ENCODE results near the gene AFAP1L1. TPM values are rescaled to one million over a fixed set of nuclear protein-coding genes. Genes with fewer than 3 reads are reported as not detected.

AFAP1L1 gene
- total RNA-seq, 2 donors from 2014 or later: 0.58 to 0.79 TPM

DNA sequence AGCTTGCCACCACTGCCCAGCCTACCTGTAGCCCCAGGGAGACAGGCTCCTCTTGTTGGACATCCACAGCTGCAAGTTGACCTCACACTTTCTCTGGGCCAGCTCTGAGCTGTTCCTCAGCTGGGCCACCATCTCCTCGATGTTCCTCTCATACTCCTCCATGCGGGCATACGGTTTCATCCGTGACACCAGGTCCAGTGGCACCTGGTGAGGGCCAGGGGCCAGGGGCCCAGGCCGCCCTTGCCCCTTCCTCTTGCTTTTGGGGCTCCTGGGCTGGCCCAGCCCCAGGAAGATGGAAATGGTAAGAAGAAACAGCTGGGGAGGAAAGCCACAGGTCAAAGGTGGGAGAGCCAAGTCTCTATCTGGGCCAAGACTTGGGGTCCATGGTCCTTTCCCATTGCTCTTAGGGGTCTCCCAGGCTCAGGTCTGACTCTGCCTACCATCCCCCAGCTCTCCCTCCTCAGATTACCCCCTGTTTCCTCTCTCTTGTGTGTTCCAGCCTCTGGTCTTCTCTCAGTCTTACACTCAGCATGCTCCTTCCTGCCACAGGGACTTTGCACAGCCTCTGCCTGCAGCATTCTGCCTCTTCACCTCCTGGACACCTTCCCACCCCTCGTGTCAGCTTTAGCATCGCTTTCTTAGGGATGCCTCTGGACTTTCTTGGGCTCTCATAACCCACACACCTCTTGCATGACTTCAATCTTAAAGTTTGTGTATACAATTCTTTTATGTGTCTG lies 105.2 kb downstream of the AFAP1L1 start:
- DNase-seq: no peak
- TF ChIP-seq, protein P1, sequence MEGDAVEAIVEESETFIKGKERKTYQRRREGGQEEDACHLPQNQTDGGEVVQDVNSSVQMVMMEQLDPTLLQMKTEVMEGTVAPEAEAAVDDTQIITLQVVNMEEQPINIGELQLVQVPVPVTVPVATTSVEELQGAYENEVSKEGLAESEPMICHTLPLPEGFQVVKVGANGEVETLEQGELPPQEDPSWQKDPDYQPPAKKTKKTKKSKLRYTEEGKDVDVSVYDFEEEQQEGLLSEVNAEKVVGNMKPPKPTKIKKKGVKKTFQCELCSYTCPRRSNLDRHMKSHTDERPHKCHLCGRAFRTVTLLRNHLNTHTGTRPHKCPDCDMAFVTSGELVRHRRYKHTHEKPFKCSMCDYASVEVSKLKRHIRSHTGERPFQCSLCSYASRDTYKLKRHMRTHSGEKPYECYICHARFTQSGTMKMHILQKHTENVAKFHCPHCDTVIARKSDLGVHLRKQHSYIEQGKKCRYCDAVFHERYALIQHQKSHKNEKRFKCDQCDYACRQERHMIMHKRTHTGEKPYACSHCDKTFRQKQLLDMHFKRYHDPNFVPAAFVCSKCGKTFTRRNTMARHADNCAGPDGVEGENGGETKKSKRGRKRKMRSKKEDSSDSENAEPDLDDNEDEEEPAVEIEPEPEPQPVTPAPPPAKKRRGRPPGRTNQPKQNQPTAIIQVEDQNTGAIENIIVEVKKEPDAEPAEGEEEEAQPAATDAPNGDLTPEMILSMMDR (conservative IDR thresholded peaks at IDR 0.05): no peak
- no peaks in the 10 kb centered on the region for H3K4me1 ChIP-seq (ENCODE audit: control insufficient read depth, insufficient read depth, low read length)
- no peaks in the 10 kb centered on the region for H3K9me3 ChIP-seq (ENCODE audit: control insufficient read depth, low read length)
- Mint-ChIP-seq H3K27me3 (ENCODE audit: insufficient read depth) (no peaks in the 10 kb centered on the region), H3K9me3 (no peaks in the 10 kb centered on the region), H3K4me3 (no peak overlapping the region), H3K36me3 (ENCODE audit: low read depth) (no peaks in the 10 kb centered on the region), H3K4me1 (peaks cover 3% of the 10 kb centered on the region), H3K27ac (no peak overlapping the region)
- no peaks in the 10 kb centered on the region for H3K27me3 ChIP-seq (ENCODE audit: control insufficient read depth, insufficient read depth, low read length, poor library complexity, severe bottlenecking)
- no peak overlapping the region for H3K27ac ChIP-seq (ENCODE audit: low read depth, low read length)
- H3K4me3 ChIP-seq (ENCODE audit: low read length): no peak overlapping the region
- 88 to 98% methylated on average over 7 of the region's 7 CpGs for WGBS, 2 experiments (ENCODE audit: insufficient coverage in 1 of 2, insufficient read length in 1 of 2)
- no peak overlapping the region for H3K9ac ChIP-seq (ENCODE audit: extremely low read depth, low read length, poor library complexity, severe bottlenecking)
- no peaks in the 10 kb centered on the region for H3K36me3 ChIP-seq (ENCODE audit: control insufficient read depth, insufficient read depth, low read length)

DNA sequence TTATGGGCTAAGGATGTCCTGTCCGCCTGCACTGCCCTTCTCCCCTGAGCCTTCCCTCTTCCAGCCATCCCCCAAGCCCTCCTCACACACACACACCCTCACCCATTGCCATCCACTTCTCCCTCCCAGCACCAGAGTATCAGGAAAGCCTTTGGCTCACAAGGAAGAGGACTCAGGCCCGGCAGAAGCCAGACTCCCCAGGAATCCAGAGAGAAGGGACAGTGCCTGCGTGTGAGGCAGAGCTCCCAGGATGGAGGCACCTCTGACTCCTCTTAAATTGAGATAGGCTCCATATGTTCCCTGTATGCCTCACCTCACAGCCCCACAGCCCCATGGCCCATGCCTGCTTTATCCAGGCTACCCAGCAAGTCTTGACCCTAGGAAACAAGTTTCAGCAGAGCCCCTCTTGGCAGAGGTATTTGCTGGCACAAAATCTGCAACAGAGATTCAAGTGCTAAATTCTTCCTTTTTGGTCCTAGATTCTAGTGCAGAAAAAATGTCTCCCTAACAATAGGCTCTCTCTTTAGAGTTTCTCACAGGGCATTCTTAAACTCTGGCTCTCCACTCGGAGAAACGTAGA lies 106.7 kb downstream of the AFAP1L1 start:
- Histone ChIP-seq H3K4me1 (ENCODE audit: control insufficient read depth, insufficient read depth, low read length) (no peaks in the 10 kb centered on the region), H3K27ac (ENCODE audit: low read depth, low read length) (no peak overlapping the region), H3K9ac (ENCODE audit: extremely low read depth, low read length, poor library complexity, severe bottlenecking) (no peak overlapping the region), H3K36me3 (ENCODE audit: control insufficient read depth, insufficient read depth, low read length) (no peaks in the 10 kb centered on the region), H3K27me3 (ENCODE audit: control insufficient read depth, insufficient read depth, low read length, poor library complexity, severe bottlenecking) (no peaks in the 10 kb centered on the region), H3K9me3 (ENCODE audit: control insufficient read depth, low read length) (no peaks in the 10 kb centered on the region), H3K4me3 (ENCODE audit: low read length) (no peak overlapping the region)
- H3K27ac Mint-ChIP-seq: no peak overlapping the region
- no peak overlapping the region for H3K4me3 Mint-ChIP-seq
- H3K9me3 Mint-ChIP-seq: no peaks in the 10 kb centered on the region
- no peak for DNase-seq
- 76 to 80% methylated on average over 4 to 5 of the region's 5 CpGs for WGBS, 2 experiments (ENCODE audit: insufficient coverage in 1 of 2, insufficient read length in 1 of 2)
- no peaks in the 10 kb centered on the region for H3K36me3 Mint-ChIP-seq (ENCODE audit: low read depth)
- TF ChIP-seq, protein P1 (conservative IDR thresholded peaks at IDR 0.05): no peak
- H3K4me1 Mint-ChIP-seq: peaks cover 5% of the 10 kb centered on the region
- no peaks in the 10 kb centered on the region for H3K27me3 Mint-ChIP-seq (ENCODE audit: insufficient read depth)

DNA sequence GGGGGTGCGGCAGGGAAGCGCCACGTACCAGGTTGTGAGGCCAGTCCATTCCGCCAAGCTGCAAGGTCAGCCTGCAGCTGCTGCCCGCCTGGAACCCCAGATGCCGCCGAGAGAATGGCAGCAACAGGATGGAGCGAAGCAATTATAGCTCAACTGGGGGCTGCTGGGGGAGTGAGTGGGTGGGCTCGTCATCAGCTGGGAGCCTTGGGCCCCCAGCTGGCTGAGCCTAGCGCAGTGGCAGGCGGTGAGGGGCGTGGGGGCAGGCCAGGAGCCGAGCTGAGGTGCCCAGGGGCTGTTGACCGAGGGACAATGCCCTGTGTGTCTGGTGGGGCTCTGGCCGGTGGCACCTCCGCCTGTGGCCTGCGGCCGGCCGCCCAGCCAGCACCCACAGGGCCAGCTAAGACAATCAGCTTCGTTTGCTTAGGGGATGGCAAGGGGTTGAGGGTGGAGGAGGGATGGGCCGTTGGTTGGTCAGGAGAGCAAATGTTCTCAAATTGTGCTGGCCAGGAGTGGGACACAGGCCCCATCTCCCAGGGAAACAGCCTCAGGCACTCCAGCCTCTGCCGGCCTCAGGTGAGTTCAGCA lies 107.6 kb downstream of the AFAP1L1 start, which contains the start of gene IL17B:
Gene IL17B, minus strand, starts transcription at position 116 of the 585 bp plus-strand sequence. Its CDS starts 67 bp downstream, at position 49.
- no peak within 1 kb of the TSS for H3K27ac Mint-ChIP-seq
- TF ChIP-seq, protein P1 (conservative IDR thresholded peaks at IDR 0.05): no peak
- 90 to 92% methylated on average over 11 to 22 of the region's 22 CpGs for WGBS, 2 experiments (ENCODE audit: insufficient coverage in 1 of 2, insufficient read length in 1 of 2)

More for the DNA sequence above, 107.6 kb downstream of the AFAP1L1 start, which contains the start of gene IL17B:
- no peak within 1 kb of the TSS for H3K4me3 ChIP-seq (ENCODE audit: low read length)
- DNase-seq: no peak
- Mint-ChIP-seq H3K36me3 (ENCODE audit: low read depth) (no peaks in the 10 kb centered on the region), H3K4me1 (peaks cover 5% of the 10 kb centered on the region), H3K27me3 (ENCODE audit: insufficient read depth) (no peaks in the 10 kb centered on the region), H3K4me3 (no peak within 1 kb of the TSS), H3K9me3 (no peaks in the 10 kb centered on the region)
- H3K36me3 ChIP-seq (ENCODE audit: control insufficient read depth, insufficient read depth, low read length): no peaks in the 10 kb centered on the region
- no peak within 1 kb of the TSS for H3K27ac ChIP-seq (ENCODE audit: low read depth, low read length)
- H3K9me3 ChIP-seq (ENCODE audit: control insufficient read depth, low read length): no peaks in the 10 kb centered on the region
- no peaks in the 10 kb centered on the region for H3K4me1 ChIP-seq (ENCODE audit: control insufficient read depth, insufficient read depth, low read length)
- no peak within 1 kb of the TSS for H3K9ac ChIP-seq (ENCODE audit: extremely low read depth, low read length, poor library complexity, severe bottlenecking)
- H3K27me3 ChIP-seq (ENCODE audit: control insufficient read depth, insufficient read depth, low read length, poor library complexity, severe bottlenecking): no peaks in the 10 kb centered on the region

Measured in endodermal cell (in vitro differentiated cells).